ENCODE results near the gene TYSND1.
"Not testable (repeated sequence)": the region's sequence is repeated elsewhere in the genome, so short reads cannot be mapped to it uniquely, and the experiment has no call there.

Gene TYSND1

GRCh38 chr10:70183304-70183703 lies 36.8 kb upstream of the TYSND1 start:
- H3K36me3 ChIP-seq (ENCODE audit: control insufficient read depth, insufficient read depth, low read length) = no peaks in the 10 kb centered on the region
- H3K9ac ChIP-seq (ENCODE audit: low read length) = no peak overlapping the region
- no peak overlapping the region for H3K4me3 ChIP-seq (ENCODE audit: low read depth, low read length)
- peaks cover 5% of the 10 kb centered on the region; the same call in 1 of the 2 replicates for H3K27me3 ChIP-seq (ENCODE audit: control insufficient read depth, insufficient read depth, low read length)
- no peaks in the 10 kb centered on the region for H3K4me1 ChIP-seq (ENCODE audit: control insufficient read depth, insufficient read depth, low read length)
- H3K9me3 ChIP-seq (ENCODE audit: control insufficient read depth, insufficient read depth, low read depth, low read length) = no peaks in the 10 kb centered on the region
- H3K27ac ChIP-seq (ENCODE audit: low read depth, low read length) = no peak overlapping the region

- H3K27me3 ChIP-seq (ENCODE audit: control insufficient read depth, insufficient read depth, low read length); H3K9me3 ChIP-seq (ENCODE audit: control insufficient read depth, insufficient read depth, low read depth, low read length); H3K9ac ChIP-seq (ENCODE audit: low read length); H3K4me3 ChIP-seq (ENCODE audit: low read depth, low read length); H3K36me3 ChIP-seq (ENCODE audit: control insufficient read depth, insufficient read depth, low read length); H3K27ac ChIP-seq (ENCODE audit: low read depth, low read length); H3K4me1 ChIP-seq (ENCODE audit: control insufficient read depth, insufficient read depth, low read length): not testable (repeated sequence)
Observed at GRCh38 chr10:70179209-70179608, 32.7 kb upstream of the TYSND1 start.

- Histone ChIP-seq H3K4me3 (ENCODE audit: low read depth, low read length) (no peak overlapping the region), H3K27ac (ENCODE audit: low read depth, low read length) (no peak overlapping the region), H3K36me3 (ENCODE audit: control insufficient read depth, insufficient read depth, low read length) (no peaks in the 10 kb centered on the region), H3K27me3 (ENCODE audit: control insufficient read depth, insufficient read depth, low read length) (peaks cover 2% of the 10 kb centered on the region; the same call in 1 of the 2 replicates), H3K9ac (ENCODE audit: low read length) (no peak overlapping the region), H3K9me3 (ENCODE audit: control insufficient read depth, insufficient read depth, low read depth, low read length) (no peaks in the 10 kb centered on the region), H3K4me1 (ENCODE audit: control insufficient read depth, insufficient read depth, low read length) (no peaks in the 10 kb centered on the region)
Observed at GRCh38 chr10:70178139-70178725, 31.7 kb upstream of the TYSND1 start.

GRCh38 chr10:70176441-70176840 lies 29.9 kb upstream of the TYSND1 start:
- H3K27ac ChIP-seq (ENCODE audit: low read depth, low read length) = no peak overlapping the region
- no peaks in the 10 kb centered on the region; the same call in 1 of the 2 replicates for H3K27me3 ChIP-seq (ENCODE audit: control insufficient read depth, insufficient read depth, low read length)
- no peaks in the 10 kb centered on the region for H3K9me3 ChIP-seq (ENCODE audit: control insufficient read depth, insufficient read depth, low read depth, low read length)
- no peak overlapping the region for H3K4me3 ChIP-seq (ENCODE audit: low read depth, low read length)
- no peaks in the 10 kb centered on the region for H3K4me1 ChIP-seq (ENCODE audit: control insufficient read depth, insufficient read depth, low read length)
- no peak overlapping the region for H3K9ac ChIP-seq (ENCODE audit: low read length)
- no peaks in the 10 kb centered on the region for H3K36me3 ChIP-seq (ENCODE audit: control insufficient read depth, insufficient read depth, low read length)

GRCh38 chr10:70175516-70175915 lies 29.0 kb upstream of the TYSND1 start:
- Histone ChIP-seq H3K4me1 (ENCODE audit: control insufficient read depth, insufficient read depth, low read length) (no peaks in the 10 kb centered on the region), H3K27ac (ENCODE audit: low read depth, low read length) (no peak overlapping the region), H3K9me3 (ENCODE audit: control insufficient read depth, insufficient read depth, low read depth, low read length) (no peaks in the 10 kb centered on the region), H3K9ac (ENCODE audit: low read length) (no peak overlapping the region), H3K27me3 (ENCODE audit: control insufficient read depth, insufficient read depth, low read length) (no peaks in the 10 kb centered on the region), H3K36me3 (ENCODE audit: control insufficient read depth, insufficient read depth, low read length) (no peaks in the 10 kb centered on the region), H3K4me3 (ENCODE audit: low read depth, low read length) (no peak overlapping the region)

GRCh38 chr10:70174058-70174741 lies 27.7 kb upstream of the TYSND1 start:
- no peak overlapping the region for H3K4me3 ChIP-seq (ENCODE audit: low read depth, low read length)
- H3K9ac ChIP-seq (ENCODE audit: low read length) = no peak overlapping the region
- H3K36me3 ChIP-seq (ENCODE audit: control insufficient read depth, insufficient read depth, low read length) = no peaks in the 10 kb centered on the region
- no peaks in the 10 kb centered on the region for H3K9me3 ChIP-seq (ENCODE audit: control insufficient read depth, insufficient read depth, low read depth, low read length)
- H3K4me1 ChIP-seq (ENCODE audit: control insufficient read depth, insufficient read depth, low read length) = no peaks in the 10 kb centered on the region
- H3K27me3 ChIP-seq (ENCODE audit: control insufficient read depth, insufficient read depth, low read length) = no peaks in the 10 kb centered on the region
- H3K27ac ChIP-seq (ENCODE audit: low read depth, low read length) = no peak overlapping the region

GRCh38 chr10:70169649-70170364 lies 23.3 kb upstream of the TYSND1 start:
- Histone ChIP-seq H3K4me3 (ENCODE audit: low read depth, low read length) (peak overlapping the region; percentile 99), H3K36me3 (ENCODE audit: control insufficient read depth, insufficient read depth, low read length) (peaks cover 10% of the 10 kb centered on the region), H3K9ac (ENCODE audit: low read length) (peak overlapping the region; percentile 94), H3K27me3 (ENCODE audit: control insufficient read depth, insufficient read depth, low read length) (no peaks in the 10 kb centered on the region), H3K27ac (ENCODE audit: low read depth, low read length) (peak overlapping the region; percentile 58; the same call in 1 of the 2 replicates), H3K9me3 (ENCODE audit: control insufficient read depth, insufficient read depth, low read depth, low read length) (no peaks in the 10 kb centered on the region), H3K4me1 (ENCODE audit: control insufficient read depth, insufficient read depth, low read length) (peaks cover 6% of the 10 kb centered on the region; the same call in 1 of the 2 replicates)

- Histone ChIP-seq H3K27me3 (ENCODE audit: control insufficient read depth, insufficient read depth, low read length) (no peaks in the 10 kb centered on the region), H3K36me3 (ENCODE audit: control insufficient read depth, insufficient read depth, low read length) (peaks cover 14% of the 10 kb centered on the region), H3K9me3 (ENCODE audit: control insufficient read depth, insufficient read depth, low read depth, low read length) (no peaks in the 10 kb centered on the region), H3K27ac (ENCODE audit: low read depth, low read length) (no peak overlapping the region), H3K4me1 (ENCODE audit: control insufficient read depth, insufficient read depth, low read length) (peaks cover 6% of the 10 kb centered on the region; the same call in 1 of the 2 replicates), H3K9ac (ENCODE audit: low read length) (no peak overlapping the region), H3K4me3 (ENCODE audit: low read depth, low read length) (peak overlapping the region; percentile 99)
Observed at GRCh38 chr10:70169011-70169410, 22.5 kb upstream of the TYSND1 start.

- Histone ChIP-seq H3K9ac (ENCODE audit: low read length) (no peak overlapping the region), H3K27ac (ENCODE audit: low read depth, low read length) (no peak overlapping the region), H3K4me3 (ENCODE audit: low read depth, low read length) (no peak overlapping the region), H3K9me3 (ENCODE audit: control insufficient read depth, insufficient read depth, low read depth, low read length) (no peaks in the 10 kb centered on the region), H3K27me3 (ENCODE audit: control insufficient read depth, insufficient read depth, low read length) (no peaks in the 10 kb centered on the region), H3K4me1 (ENCODE audit: control insufficient read depth, insufficient read depth, low read length) (peaks cover 11% of the 10 kb centered on the region), H3K36me3 (ENCODE audit: control insufficient read depth, insufficient read depth, low read length) (peaks cover 17% of the 10 kb centered on the region)
Observed at GRCh38 chr10:70167246-70167645, 20.7 kb upstream of the TYSND1 start.

- Histone ChIP-seq H3K9me3 (ENCODE audit: control insufficient read depth, insufficient read depth, low read depth, low read length) (no peaks in the 10 kb centered on the region), H3K4me3 (ENCODE audit: low read depth, low read length) (no peak overlapping the region), H3K9ac (ENCODE audit: low read length) (no peak overlapping the region), H3K4me1 (ENCODE audit: control insufficient read depth, insufficient read depth, low read length) (peaks cover 11% of the 10 kb centered on the region), H3K27ac (ENCODE audit: low read depth, low read length) (no peak overlapping the region), H3K27me3 (ENCODE audit: control insufficient read depth, insufficient read depth, low read length) (no peaks in the 10 kb centered on the region), H3K36me3 (ENCODE audit: control insufficient read depth, insufficient read depth, low read length) (peaks cover 22% of the 10 kb centered on the region)
Observed at GRCh38 chr10:70166394-70166793, 19.9 kb upstream of the TYSND1 start.

GRCh38 chr10:70164163-70164562 lies 17.7 kb upstream of the TYSND1 start:
- Histone ChIP-seq H3K36me3 (ENCODE audit: control insufficient read depth, insufficient read depth, low read length) (peaks cover 43% of the 10 kb centered on the region), H3K4me3 (ENCODE audit: low read depth, low read length) (no peak overlapping the region), H3K9ac (ENCODE audit: low read length) (no peak overlapping the region), H3K27me3 (ENCODE audit: control insufficient read depth, insufficient read depth, low read length) (no peaks in the 10 kb centered on the region), H3K27ac (ENCODE audit: low read depth, low read length) (no peak overlapping the region), H3K4me1 (ENCODE audit: control insufficient read depth, insufficient read depth, low read length) (peaks cover 11% of the 10 kb centered on the region), H3K9me3 (ENCODE audit: control insufficient read depth, insufficient read depth, low read depth, low read length) (no peaks in the 10 kb centered on the region)
